GM21526 (cell line): ENCODE measurements around the gene MYLK.

ENCODE experiments used
- ATAC-seq: cut with Tn5 transposase; IDR thresholded peaks from one replicate; pipeline ENCODE4 v1.9.1; 2021; ENCODE audit warnings: moderate library complexity; ENCODE audit not compliant: unreplicated experiment, low FRiP score

Gene MYLK

GRCh38 chr3:123657568-123657967 lies 226.6 kb downstream of the MYLK start:
- no peak for ATAC-seq

GRCh38 chr3:123657111-123657510 lies 227.0 kb downstream of the MYLK start:
- no peak for ATAC-seq

GRCh38 chr3:123656691-123657090 lies 227.4 kb downstream of the MYLK start:
- no peak for ATAC-seq

- ATAC-seq: no peak
Measured at GRCh38 chr3:123656274-123656673, 227.9 kb downstream of the MYLK start.

- ATAC-seq: no peak
Measured at GRCh38 chr3:123655400-123655799, 228.7 kb downstream of the MYLK start.

GRCh38 chr3:123653221-123653682 lies 230.9 kb downstream of the MYLK start:
- ATAC-seq: no peak

GRCh38 chr3:123652342-123652984 lies 231.7 kb downstream of the MYLK start:
- ATAC-seq: no peak

GRCh38 chr3:123651449-123652341 lies 232.4 kb downstream of the MYLK start:
- no peak for ATAC-seq

- no peak for ATAC-seq
Measured at GRCh38 chr3:123650101-123650500, 234.0 kb downstream of the MYLK start.

GRCh38 chr3:123648696-123649405 lies 235.3 kb downstream of the MYLK start:
- no peak for ATAC-seq

GRCh38 chr3:123644358-123644757 lies 239.8 kb downstream of the MYLK start:
- no peak for ATAC-seq

GRCh38 chr3:123642957-123643330 lies 241.2 kb downstream of the MYLK start:
- no peak for ATAC-seq

GRCh38 chr3:123642182-123642956 lies 241.8 kb downstream of the MYLK start:
- ATAC-seq: peak; percentile 74

- no peak for ATAC-seq
Measured at GRCh38 chr3:123641505-123641904, 242.6 kb downstream of the MYLK start.

- ATAC-seq: no peak
Measured at GRCh38 chr3:123640740-123641462, 243.2 kb downstream of the MYLK start.

- ATAC-seq: no peak
Measured at GRCh38 chr3:123640311-123640710, 243.8 kb downstream of the MYLK start.

- ATAC-seq: no peak
Measured at GRCh38 chr3:123638936-123639689, 245.0 kb downstream of the MYLK start.

GRCh38 chr3:123637841-123638240 lies 246.3 kb downstream of the MYLK start:
- no peak for ATAC-seq

GRCh38 chr3:123637131-123637530 lies 247.0 kb downstream of the MYLK start:
- ATAC-seq: no peak
